ENCODE results near the gene MRO.
"Not testable (repeated sequence)": the region's sequence is repeated elsewhere in the genome, so short reads cannot be mapped to it uniquely, and the experiment has no call there.

MRO gene

DNA sequence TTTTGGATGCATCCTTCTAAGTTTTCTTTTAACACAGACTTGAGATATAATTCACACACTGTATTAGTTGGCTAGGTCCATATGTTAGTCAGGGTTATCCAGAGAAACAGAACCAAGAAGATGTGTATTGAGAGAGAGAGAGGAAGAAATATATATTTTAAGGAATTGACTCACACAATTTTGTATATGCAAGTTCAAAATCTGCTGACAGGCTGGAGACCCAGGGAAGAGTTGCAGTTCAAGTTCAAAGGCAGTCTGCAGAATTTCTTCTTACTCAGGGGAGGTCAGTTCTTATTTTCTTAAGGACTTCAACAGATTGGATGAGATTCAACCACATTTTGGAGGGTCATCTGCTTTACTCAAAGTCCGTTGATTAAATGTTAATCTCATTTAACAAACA lies 23.0 kb upstream of the MRO start:
- ChIA-PET POLR2A (no interaction called here), CTCF (interaction anchor here (1.4 to 2.0 kb wide), 2 partner anchors 11 to 22 kb away, joined by 7 to 12 read pairs; no protein-coding TSS in a partner anchor)
- DNase-seq (ENCODE audit: extremely low spot score) = no peak
- TF ChIP-seq CTCF (IDR thresholded peaks at IDR 0.05; ENCODE audit: control extremely low read depth, extremely low read depth, low read depth, missing control alignments) = no peak

DNA sequence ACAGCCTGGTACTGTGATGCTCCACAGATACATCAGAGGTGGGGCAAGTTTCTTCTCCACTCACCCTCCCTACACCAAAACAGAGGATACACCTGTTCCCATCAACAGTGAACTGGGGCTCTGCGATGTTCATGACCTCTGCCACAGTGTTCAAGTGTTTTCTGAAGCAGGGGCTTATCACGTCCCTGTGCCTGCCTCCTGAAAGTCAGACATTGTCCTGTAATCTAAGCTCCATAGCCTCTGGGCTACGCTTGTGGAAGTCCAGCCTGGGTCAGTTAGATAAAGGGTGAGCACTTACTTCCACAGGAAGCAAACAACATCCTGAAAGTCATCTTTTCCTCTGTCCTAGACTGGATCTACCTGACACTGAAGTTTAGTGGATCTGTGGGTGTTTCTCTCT lies 20.2 kb upstream of the MRO start:
- no peak for TF ChIP-seq CTCF (IDR thresholded peaks at IDR 0.05; ENCODE audit: control extremely low read depth, extremely low read depth, low read depth, missing control alignments)
- ChIA-PET POLR2A (no interaction called here), CTCF (interaction anchor here (1.0 kb wide), 1 partner anchor 11 kb away, joined by 4 read pairs; no protein-coding TSS in a partner anchor)
- no peak for DNase-seq (ENCODE audit: extremely low spot score)

DNA sequence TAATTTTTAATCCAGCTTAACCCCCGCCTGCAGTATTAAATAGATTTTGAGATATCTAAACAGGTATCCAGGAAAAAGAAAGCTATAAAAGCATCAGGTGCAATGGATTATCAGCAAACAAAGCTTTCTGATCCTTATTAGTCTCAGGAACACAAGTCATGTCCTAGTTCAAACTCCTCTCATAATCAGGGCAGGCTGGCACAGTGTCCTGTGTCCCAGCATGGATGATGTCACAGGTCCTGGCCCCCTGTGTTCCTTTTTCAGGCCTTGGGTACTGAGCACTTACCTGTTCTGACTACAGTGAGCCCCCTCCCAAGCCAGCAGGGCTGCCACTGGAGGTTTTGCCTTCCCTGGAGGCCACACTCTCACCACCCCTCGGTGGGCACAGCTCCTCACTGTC lies 19.5 kb upstream of the MRO start:
- ChIA-PET POLR2A (no interaction called here), CTCF (interaction anchor here (1.9 to 2.0 kb wide), 2 partner anchors 11 to 13 kb away, joined by 4 to 5 read pairs; no protein-coding TSS in a partner anchor)
- no peak for DNase-seq (ENCODE audit: extremely low spot score)
- TF ChIP-seq CTCF (IDR thresholded peaks at IDR 0.05; ENCODE audit: control extremely low read depth, extremely low read depth, low read depth, missing control alignments) = no peak

- no peak for DNase-seq (ENCODE audit: extremely low spot score)
- CTCF ChIA-PET = no interaction called here
- POLR2A ChIA-PET = interaction anchor here (0.5 kb wide), 1 partner anchor 186 kb away, joined by 4 read pairs; no protein-coding TSS in a partner anchor
- TF ChIP-seq CTCF (IDR thresholded peaks at IDR 0.05; ENCODE audit: control extremely low read depth, extremely low read depth, low read depth, missing control alignments) = no peak
Observed at GRCh38 chr18:50836521-50836957, 16.7 kb upstream of the MRO start.

GRCh38 chr18:50833496-50833895 lies 13.7 kb upstream of the MRO start:
- DNase-seq (ENCODE audit: extremely low spot score); POLR2A ChIA-PET: not testable (repeated sequence)
- CTCF ChIA-PET = interaction anchor here (1.5 to 8.4 kb wide), 6 partner anchors 8 to 33 kb away, joined by 3 to 56 read pairs (median 6); partner anchors contain the start of gene MRO

- peak; percentile 59 for DNase-seq (ENCODE audit: extremely low spot score)
- no peak for TF ChIP-seq CTCF (IDR thresholded peaks at IDR 0.05; ENCODE audit: control extremely low read depth, extremely low read depth, low read depth, missing control alignments)
- CTCF ChIA-PET = interaction anchor here (0.9 to 8.4 kb wide), 9 partner anchors 9 to 219 kb away, joined by 3 to 56 read pairs (median 4); partner anchors contain the start of gene MRO
- POLR2A ChIA-PET = interaction anchor here (0.6 kb wide), 1 partner anchor 9 kb away, joined by 3 read pairs; no protein-coding TSS in a partner anchor
Observed at GRCh38 chr18:50832754-50833153, 12.9 kb upstream of the MRO start.

DNA sequence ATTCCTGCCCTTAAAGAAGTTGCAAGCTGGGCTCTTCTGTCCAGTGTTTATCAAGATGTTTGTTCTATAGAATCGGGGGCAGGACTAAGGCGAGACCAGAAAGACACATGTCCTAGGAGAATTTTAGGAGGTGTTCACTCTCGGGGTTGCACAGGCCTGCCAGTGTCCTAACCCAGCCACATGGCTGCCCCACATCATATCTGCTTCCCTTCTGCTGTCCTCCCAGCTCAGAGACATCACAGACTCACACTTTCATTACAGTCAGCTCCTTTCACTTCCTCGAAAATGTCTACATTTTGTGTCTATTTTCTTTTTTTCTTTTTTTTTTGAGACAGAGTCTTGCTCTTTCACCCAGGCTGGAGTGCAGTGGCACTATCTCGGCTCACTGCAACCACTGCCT lies 10.7 kb upstream of the MRO start:
- POLR2A ChIA-PET = no interaction called here
- DNase-seq (ENCODE audit: extremely low spot score) = peak; percentile 48
- CTCF ChIA-PET = interaction anchor here (1.2 to 8.4 kb wide), 4 partner anchors 11 to 221 kb away, joined by 3 to 56 read pairs (median 8); partner anchors contain the start of gene MRO
- TF ChIP-seq CTCF (IDR thresholded peaks at IDR 0.05; ENCODE audit: control extremely low read depth, extremely low read depth, low read depth, missing control alignments) = no peak
